HEK293T (cell line): ENCODE measurements around the gene SNX20.

Experiments
- CTCF ChIA-PET: fragments of 350-600 bp; formaldehyde crosslinking; extraction: SDS; loops from one replicate; lab custom pipeline; 2021; ENCODE audit warnings: antibody characterized with exemption, inconsistent platforms; lab: Yijun Ruan, JAX
- POLR2A ChIA-PET: fragments of 350-600 bp; formaldehyde crosslinking; extraction: SDS; loops from one replicate; lab custom pipeline; 2020; ENCODE audit warnings: antibody characterized with exemption, inconsistent platforms; lab: Yijun Ruan, JAX
- DNase-seq: peaks from one replicate; pipeline ENCODE4 v3.0.0; 2012; ENCODE audit warnings: mixed read lengths; ENCODE audit errors: extremely low spot score
- ARNT ChIP-seq: fragments of 450-650 bp; IDR thresholded peaks from 2 replicates; pipeline ENCODE4 v1.6.1; 2017; ENCODE audit warnings: mild to moderate bottlenecking
- BHLHE40 ChIP-seq: fragments of 450-650 bp; IDR thresholded peaks from 2 replicates; pipeline ENCODE4 v1.6.1; 2016; ENCODE audit warnings: mild to moderate bottlenecking, moderate library complexity, borderline replicate concordance
- CTBP1 ChIP-seq: fragments of 450-650 bp; IDR thresholded peaks from 2 replicates; pipeline ENCODE4 v1.6.1; 2016; ENCODE audit warnings: borderline replicate concordance
- ELF4 ChIP-seq: fragments of 450-650 bp; IDR thresholded peaks from 2 replicates; pipeline ENCODE4 v1.6.1; 2017; ENCODE audit warnings: antibody characterized with exemption
- FOXA1 ChIP-seq: fragments of 450-650 bp; IDR thresholded peaks from 2 replicates; pipeline ENCODE4 v1.6.1; 2016; ENCODE audit warnings: mild to moderate bottlenecking
- FOXK2 ChIP-seq: fragments of 450-650 bp; IDR thresholded peaks from 2 replicates; pipeline ENCODE4 v1.6.1; 2016; ENCODE audit warnings: mild to moderate bottlenecking
- FOXM1 ChIP-seq: fragments of 450-650 bp; IDR thresholded peaks from 2 replicates; pipeline ENCODE4 v1.6.1; 2017; ENCODE audit warnings: mild to moderate bottlenecking, borderline replicate concordance
- HDGF ChIP-seq: fragments of 450-650 bp; IDR thresholded peaks from 2 replicates; pipeline ENCODE4 v1.6.1; 2017; ENCODE audit warnings: antibody characterized with exemption, borderline replicate concordance
- L3MBTL2 ChIP-seq: fragments of 450-650 bp; conservative IDR thresholded peaks from 2 replicates; pipeline ENCODE4 v1.6.1; 2016; ENCODE audit warnings: mild to moderate bottlenecking
- LEF1 ChIP-seq: fragments of 450-650 bp; IDR thresholded peaks from 2 replicates; pipeline ENCODE4 v1.6.1; 2017; ENCODE audit warnings: mild to moderate bottlenecking, borderline replicate concordance
- NFRKB ChIP-seq: fragments of 450-650 bp; IDR thresholded peaks from 2 replicates; pipeline ENCODE4 v1.6.1; 2016; ENCODE audit warnings: mild to moderate bottlenecking, moderate library complexity
- SP1 ChIP-seq: fragments of 450-650 bp; IDR thresholded peaks from 2 replicates; pipeline ENCODE4 v1.6.1; 2017
- SUZ12 ChIP-seq: fragments of 450-650 bp; IDR thresholded peaks from 2 replicates; pipeline ENCODE4 v1.6.1; 2016; ENCODE audit warnings: mild to moderate bottlenecking
- TARDBP ChIP-seq: fragments of 450-650 bp; IDR thresholded peaks from 2 replicates; pipeline ENCODE4 v1.6.1; 2016
- ZNF384 ChIP-seq: fragments of 450-650 bp; IDR thresholded peaks from 2 replicates; pipeline ENCODE4 v1.6.1; 2016
- TF ChIP-seq, protein P1 (sequence below): fragments of 450-650 bp; IDR thresholded peaks from 2 replicates; pipeline ENCODE4 v1.6.1; 2016

The SNX20 gene

DNA sequence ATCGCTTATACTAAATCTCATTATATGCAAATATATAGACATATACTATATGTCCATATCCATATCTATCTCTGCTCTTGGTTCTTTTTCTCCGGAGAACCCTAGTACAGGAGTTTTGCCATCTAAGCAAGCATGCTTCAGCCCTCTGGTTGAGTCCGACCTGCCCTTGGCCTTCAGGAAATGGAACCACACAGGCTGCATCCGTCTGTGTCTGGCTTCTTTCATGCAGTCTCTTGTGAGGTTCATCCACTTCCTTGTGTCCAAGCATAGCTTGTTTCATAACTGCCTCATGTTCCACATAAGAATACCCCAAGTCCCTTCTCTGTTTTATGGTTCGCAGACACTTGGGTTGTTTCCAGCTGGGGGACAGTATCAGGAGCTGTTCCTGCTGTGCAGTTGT lies 16.8 kb downstream of the SNX20 start:
- POLR2A ChIA-PET, result no interaction called here
- no peak for DNase-seq
- TF ChIP-seq FOXM1 (no peak), BHLHE40 (no peak), ARNT (no peak), L3MBTL2 (no peak), NFRKB (no peak), LEF1 (no peak), HDGF (no peak), ELF4 (no peak), SP1 (no peak), FOXK2 (no peak), FOXA1 (no peak), SUZ12 (no peak), TARDBP (no peak), CTBP1 (no peak), ZNF384 (no peak)
- TF ChIP-seq, protein P1, sequence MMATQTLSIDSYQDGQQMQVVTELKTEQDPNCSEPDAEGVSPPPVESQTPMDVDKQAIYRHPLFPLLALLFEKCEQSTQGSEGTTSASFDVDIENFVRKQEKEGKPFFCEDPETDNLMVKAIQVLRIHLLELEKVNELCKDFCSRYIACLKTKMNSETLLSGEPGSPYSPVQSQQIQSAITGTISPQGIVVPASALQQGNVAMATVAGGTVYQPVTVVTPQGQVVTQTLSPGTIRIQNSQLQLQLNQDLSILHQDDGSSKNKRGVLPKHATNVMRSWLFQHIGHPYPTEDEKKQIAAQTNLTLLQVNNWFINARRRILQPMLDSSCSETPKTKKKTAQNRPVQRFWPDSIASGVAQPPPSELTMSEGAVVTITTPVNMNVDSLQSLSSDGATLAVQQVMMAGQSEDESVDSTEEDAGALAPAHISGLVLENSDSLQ, result no peak
- CTCF ChIA-PET, result interaction anchor here (1.7 to 1.8 kb wide), 2 partner anchors 142 to 294 kb away, joined by 6 to 10 read pairs; no protein-coding TSS in a partner anchor

DNA sequence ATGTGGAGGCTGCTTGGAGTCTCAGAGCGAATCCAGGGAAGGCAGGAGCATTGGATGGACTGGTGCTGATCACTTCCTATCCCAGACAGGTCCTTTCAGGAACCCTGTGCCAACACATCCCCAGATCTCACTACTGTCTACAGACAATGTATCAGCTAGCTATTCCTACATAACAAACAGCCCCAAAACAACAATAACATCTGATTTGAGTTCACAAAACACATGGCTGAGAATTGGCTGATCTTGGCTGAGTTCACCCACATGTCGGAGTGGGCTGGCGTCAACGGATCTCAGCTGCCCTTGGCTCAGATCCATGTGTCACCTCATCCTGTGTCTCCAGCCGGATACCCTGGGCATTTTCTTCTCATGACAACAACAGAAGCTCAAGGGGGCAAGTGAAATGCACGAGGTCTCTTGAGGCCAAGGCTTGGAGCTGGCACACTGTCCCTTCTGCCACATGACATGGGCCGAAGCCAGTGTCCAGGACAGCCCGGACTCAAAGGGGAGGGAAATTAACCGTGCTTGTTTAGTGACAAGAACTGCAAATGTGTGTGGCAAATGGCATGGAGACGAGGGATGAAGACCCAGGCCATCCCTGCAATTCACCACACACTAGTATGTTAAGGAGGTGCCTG lies 18.7 kb downstream of the SNX20 start:
- TF ChIP-seq L3MBTL2 (no peak), LEF1 (no peak), TARDBP (no peak), ELF4 (no peak), SUZ12 (no peak), HDGF (no peak), ARNT (no peak), CTBP1 (no peak)
- POLR2A ChIA-PET, result no interaction called here
- no peak for DNase-seq
- CTCF ChIA-PET, result no interaction called here

DNA sequence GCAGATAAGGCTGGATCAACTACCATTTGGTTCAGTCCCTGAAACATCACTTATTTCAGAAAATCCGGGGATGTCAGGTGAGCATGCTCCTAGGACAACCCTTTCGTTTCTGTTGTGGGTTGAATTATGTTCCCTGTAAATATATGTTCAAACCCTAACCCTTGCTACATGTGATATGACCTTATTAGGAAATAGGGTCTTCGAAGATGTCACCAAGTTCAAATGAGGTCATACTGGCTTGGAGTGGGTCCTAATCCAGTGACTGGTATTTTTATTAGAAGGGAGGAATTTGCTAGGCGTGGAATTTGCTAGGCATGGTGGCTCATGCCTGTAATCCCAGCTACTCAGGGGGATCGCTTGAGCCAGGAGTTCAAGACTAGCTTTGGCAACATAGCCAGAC lies 21.3 kb downstream of the SNX20 start:
- TF ChIP-seq ZNF384 (no peak), BHLHE40 (no peak), HDGF (no peak), FOXM1 (no peak), CTBP1 (no peak), LEF1 (no peak), TARDBP (no peak), FOXK2 (no peak), SP1 (no peak), ARNT (no peak), ELF4 (no peak), FOXA1 (no peak), NFRKB (no peak), L3MBTL2 (no peak), SUZ12 (no peak)
- TF ChIP-seq, protein P1, result no peak
- CTCF ChIA-PET, result no interaction called here

DNA sequence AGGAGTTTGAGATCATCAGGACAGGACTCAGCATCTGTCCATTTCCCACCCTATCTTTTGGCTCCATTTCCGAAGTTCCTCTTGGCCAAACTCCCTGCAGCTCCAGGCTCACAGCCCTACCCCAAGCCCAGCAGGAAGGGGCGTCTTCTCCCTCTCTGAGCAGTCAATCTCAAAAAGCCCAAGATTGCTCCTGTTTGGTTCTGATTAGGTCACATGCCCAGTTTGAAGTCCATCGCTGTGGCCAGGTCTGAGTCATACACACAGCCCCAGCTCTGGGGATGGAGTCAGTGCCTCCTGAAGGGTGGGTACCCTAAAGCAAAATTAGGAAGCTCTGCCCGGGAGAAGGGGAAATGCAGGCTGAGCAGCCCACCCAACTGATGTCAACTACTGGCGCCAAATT lies 23.9 kb downstream of the SNX20 start:
- POLR2A ChIA-PET, result interaction anchor here (0.6 kb wide), 1 partner anchor 11 kb away, joined by 3 read pairs; no protein-coding TSS in a partner anchor
- DNase-seq, result no peak
- TF ChIP-seq TARDBP (no peak), CTBP1 (no peak), HDGF (no peak), SP1 (no peak), NFRKB (no peak), BHLHE40 (no peak), ARNT (no peak), FOXA1 (no peak), FOXM1 (no peak), ZNF384 (no peak), L3MBTL2 (no peak), LEF1 (no peak), FOXK2 (no peak)
- TF ChIP-seq, protein P1, result no peak
- CTCF ChIA-PET, result interaction anchor here (0.6 to 0.8 kb wide), 2 partner anchors 8 to 46 kb away, joined by 3 read pairs; no protein-coding TSS in a partner anchor

More for the DNA sequence above, 21.3 kb downstream of the SNX20 start:
- POLR2A ChIA-PET, result no interaction called here
- DNase-seq, result no peak

DNA sequence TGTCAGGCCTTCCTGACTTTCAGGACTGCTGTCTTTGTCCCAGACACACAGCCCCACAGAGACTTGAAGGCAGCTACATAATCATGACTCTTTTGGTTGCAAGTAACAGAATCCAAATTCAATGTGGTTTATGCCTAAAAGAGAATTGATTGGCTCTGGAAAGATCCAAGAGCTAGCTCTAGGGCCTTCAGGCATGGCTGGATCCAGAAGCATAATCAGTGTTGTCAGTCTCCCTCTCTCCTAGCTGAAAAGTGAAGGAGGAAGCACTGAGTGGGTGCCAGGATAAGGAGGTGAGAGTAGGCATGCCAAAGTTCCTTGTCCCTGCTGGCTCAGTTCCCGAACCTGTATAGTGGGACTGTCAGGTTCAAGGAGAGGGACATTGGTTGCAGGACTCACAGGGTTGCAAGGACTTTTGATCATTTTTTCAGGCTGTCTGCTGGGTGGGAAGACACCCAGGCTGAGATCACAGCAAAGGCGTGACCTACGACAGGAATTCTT lies 25.5 kb downstream of the SNX20 start:
- DNase-seq, result no peak
- ChIA-PET CTCF (interaction anchor here (1.1 to 1.2 kb wide), 2 partner anchors 10 to 151 kb away, joined by 3 read pairs; no protein-coding TSS in a partner anchor), POLR2A (no interaction called here)
- TF ChIP-seq L3MBTL2 (no peak), FOXK2 (no peak), FOXA1 (no peak), FOXM1 (no peak), NFRKB (no peak), ELF4 (no peak), TARDBP (no peak), BHLHE40 (no peak), ZNF384 (no peak), ARNT (no peak), HDGF (no peak), SP1 (no peak)
- TF ChIP-seq, protein P1, result no peak
